GM21515 (cell line): ENCODE results near the gene ALG12.

Experiments used
- ATAC-seq: cut with Tn5 transposase; IDR thresholded peaks from one replicate; pipeline ENCODE4 v1.9.1; 2021; ENCODE audit not compliant: unreplicated experiment

Gene ALG12

DNA sequence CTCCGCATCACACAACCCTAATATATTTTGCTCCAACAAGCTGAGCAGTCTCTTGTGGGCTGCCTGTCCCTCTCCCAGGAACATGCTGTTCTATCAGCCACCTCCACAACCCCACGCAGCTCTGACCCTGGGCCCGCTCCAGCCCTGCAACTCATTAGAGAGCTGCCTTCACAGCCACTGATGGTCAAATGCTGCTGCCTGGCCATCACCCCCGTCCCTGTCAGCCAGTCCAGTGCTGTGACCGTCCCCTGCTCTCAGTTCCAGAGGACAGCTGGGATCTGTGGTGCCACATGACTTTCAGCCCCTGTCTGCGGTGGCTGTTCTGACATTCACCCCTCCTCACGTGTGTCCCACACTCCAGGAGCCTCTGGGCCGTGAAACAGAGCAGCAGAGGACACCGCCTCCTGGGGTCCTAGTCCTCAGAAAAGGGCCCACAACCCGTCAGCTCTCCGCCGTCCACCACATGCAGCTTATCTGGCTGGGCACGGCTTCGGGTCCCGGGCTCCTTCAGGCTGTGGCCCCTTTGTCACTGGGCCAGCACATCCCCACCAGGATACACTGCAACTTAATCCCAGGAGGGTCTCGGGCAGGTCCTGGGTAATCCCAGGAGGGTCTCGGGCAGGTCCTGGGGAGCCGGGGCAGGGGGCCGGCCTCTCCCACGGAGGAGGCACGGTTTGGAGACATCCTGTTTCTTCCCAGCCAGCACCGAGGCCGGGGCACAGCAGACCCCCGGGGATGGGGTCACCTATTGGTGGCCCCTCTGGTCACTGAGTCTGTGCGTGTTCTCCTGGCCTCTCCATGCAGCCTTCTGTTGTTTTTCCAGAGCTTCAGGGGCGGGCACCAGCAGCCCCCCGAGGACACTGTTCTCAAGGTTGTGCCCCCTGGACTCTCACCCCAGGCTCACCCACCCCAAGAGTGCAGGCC, 15.3 kb upstream of the ALG12 start:
- ATAC-seq = no peak

DNA sequence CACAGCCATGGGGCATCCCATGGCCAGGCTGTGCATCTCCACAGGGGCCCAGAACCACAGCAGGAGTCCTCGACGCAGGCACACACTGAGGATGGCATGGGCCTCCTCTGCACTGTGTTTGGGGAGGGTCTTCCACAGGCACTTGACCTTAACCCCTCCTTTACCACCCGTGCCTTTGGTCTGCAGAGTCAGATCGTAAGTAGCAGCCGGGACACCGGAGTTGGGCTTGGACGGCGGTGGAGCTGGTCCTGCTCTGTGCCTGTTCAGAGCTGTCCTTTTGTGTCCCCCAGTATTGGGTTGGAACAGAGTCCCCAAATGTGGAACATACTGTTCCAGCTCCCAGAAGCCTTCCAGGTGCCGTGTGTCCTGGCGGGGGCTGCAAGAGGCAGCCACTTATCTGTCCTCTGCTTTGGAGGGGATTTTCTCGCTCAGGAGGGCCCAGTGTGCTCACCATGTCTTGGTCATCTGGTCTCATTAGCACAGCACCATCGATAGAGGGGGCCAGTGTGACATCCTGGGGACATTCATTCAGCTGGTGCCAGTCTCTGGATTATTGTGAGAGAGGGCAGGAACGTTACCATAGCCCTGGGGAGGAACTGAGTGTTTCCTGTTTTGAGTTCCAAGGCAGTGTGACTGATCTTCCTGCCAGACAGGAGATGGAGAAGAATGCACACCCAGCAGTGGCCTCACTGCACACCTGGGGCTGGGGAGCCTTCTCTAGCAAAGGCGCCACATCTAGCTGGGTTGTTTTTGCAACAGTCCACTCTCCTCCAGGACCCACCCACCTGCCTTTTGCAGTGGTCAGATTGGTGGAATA, 12.6 kb upstream of the ALG12 start:
- no peak for ATAC-seq

DNA sequence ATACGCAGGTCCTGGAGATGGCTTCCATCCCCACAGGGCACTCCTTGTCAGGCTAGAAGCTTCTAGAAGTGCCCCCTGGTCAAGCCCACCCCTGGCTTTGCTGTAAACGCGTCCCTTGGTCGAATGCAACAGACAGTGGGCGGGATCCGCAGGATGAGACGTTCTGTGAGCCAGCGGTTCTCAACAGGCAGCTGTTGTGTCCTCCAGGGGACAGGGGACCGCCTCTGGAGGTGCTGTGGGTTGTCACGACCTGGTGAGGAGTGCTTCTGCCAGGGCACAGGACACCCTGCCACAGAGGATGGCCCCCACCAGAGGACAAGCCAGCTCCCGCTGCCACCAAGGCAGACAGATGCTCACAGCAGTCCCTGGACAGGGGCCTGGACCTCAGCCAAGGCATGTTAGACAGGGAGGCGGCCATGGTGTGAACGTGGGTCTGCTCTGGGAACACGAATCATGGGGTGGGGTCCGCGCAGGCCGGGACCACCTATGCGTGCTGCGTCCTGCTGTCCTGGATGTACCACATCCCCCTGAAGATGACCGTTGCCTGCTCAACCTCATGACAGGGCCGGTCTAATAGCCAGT, 11.8 kb upstream of the ALG12 start:
- ATAC-seq = no peak

DNA sequence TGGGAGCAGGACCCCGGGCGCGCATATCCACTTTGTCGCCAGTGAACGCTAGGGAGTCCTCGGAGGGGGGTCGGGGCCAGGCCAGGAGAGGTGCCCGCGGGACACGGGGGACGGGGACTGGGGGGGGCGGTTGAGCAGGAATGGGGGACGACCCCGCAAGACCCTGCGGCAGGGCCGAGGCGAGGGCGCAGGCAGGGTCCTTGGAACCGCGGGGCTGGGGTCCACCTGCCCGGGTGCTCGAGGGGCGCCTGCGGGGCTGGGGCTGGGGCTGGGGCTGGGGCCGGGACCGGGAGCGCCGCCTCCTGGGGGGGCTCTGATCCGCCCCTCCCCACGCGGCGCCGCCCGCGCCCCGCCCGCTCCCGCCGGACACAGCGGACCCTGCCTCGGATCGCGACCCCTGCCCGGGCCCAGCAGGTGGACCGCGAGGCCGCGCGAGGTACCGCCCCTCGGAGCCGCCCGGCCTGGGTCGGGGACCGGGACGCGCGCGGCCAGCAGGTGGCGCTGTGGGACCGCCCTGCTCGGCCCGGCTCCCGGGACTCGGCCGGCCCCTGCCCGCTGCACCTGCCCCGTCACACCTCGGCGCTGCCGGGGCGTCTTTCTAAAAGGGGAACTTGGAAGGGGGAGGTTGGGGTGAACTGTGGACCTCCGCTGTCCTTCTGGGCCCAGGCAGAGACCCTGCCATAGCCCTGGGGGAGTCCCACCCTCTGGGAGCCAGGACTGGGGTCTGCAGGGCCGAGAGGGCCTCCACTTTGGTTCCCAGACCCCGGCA, 11.2 kb upstream of the ALG12 start:
- ATAC-seq = peak; percentile 36

DNA sequence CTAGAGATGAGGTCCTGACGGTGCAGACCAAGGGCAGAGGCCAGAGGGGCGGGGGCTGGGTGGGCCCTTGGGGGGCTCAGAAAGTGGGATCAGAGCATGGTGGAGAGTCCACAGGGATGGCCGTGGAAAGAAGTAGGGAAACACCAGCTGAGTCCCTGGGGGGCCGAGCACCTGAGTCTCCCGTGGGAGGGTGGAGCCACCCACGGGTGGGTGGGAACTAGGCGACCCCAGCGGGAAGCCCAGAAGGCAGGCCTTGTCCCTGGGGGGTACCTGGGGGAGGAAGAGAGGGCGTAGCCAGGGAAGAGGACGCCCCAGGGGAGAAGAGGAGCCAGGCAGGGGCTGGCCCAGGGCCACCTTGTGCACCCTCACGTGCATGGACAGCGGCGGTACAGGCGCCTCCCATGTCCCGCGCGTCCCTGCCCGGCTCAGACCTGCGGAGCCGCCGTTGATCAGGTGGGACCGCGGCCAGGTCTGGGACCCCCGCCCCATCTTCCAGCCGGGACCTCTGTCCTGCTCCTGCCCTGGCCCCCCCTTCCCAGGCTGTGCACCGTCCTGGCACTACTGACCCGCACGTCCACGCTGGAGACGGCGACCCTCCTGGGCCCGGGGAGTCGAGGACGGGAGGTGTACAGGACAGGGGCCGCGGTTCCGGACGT, 10.4 kb upstream of the ALG12 start:
- no peak for ATAC-seq

DNA sequence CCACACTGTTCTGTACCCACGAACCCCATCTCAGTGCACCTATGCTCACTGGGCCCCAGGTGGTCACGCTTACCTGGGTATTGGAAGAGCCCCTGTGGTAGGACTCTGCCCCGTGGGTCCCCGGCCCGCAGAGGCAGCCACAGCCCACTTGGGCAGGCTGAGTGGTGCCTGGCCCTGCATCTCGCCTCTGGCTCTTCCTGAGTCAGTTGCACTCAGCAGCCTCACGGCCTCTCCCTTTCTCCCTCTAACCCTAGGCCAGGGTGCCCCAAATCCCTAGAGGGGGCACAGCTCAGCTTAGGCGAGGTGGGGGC, 9.9 kb upstream of the ALG12 start:
- ATAC-seq = no peak

DNA sequence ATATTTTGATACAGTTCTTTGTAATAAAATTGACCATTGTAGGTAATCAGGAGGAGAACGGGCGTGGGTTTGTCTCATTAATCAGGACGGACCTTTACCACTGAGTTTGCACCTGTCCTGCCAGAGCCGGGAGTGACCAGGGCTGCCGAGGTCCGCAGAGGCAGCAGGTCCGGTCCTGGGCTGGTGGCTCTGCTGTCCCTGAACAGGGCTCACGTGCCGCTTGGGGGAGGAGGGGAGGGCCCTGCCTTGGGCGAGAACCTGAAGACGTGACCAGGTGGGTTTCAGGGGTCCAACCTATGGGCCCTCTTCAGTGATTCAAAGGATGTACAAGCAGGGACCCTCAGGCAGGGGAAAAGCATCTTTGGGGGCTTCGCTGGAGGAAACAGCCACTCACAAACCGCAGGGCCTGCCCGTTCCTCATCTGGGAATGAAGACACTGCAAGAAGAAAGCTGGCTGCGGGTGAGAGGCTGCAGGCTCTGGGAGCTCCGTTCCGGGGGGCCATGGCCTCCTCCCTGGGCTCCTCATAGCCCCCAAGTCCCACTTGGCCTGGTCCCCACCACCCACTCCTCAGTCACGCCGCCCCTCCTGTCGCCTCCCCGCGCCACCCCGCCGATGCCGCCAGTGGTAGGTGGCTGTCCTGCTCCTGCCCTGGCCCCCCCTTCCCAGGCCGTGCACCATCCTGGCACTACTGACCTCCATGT, 9.4 kb upstream of the ALG12 start:
- ATAC-seq = no peak

DNA sequence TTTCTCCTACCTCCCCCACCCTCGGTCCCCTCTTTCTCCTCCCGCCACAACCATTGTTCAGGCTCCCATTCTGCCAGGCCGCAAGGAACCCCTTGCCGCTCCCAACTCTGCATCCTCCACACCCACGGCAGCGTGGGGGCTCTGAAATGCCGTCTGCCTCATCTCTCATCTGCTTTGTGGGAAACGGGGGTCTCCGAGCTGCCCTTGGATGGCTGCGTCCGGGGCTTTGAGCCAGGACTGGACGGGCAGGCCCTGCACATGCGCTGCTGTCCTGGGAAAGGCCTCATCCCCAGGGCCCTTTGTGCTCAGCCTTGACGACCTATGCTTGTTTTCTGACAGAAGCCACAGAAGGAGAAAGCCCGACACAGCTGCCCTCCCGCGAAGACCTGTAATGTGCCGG, 8.7 kb upstream of the ALG12 start:
- ATAC-seq = no peak

DNA sequence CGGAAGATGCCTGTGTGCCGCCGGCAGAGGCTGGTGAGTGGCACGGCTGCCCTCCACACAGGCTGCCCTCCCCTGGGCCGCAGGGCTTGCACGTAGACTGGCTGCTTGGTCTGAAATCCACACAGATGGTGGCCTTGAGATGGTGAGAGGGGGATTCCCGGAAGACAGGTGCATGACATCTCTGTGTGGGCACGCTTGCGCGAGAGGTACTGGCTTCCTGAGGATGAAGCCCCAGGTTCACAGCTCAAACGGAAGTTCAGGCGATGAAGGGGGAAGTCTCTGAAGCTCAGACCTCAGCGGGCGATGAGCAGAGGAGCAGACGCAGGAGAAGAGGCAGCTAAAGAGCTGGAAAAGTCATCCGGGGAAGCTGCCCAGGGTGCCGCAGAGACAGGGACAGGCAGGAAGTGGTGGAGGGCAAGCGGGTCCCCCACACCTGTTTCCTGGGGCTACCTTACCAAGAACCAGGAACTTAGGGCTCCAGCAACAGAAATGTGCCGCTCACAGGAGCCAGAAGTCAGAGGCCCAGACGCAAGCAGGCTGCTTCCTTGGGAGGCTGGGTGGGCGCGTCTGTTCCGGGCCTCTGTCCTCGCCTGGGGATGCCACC, 7.4 kb upstream of the ALG12 start:
- no peak for ATAC-seq

DNA sequence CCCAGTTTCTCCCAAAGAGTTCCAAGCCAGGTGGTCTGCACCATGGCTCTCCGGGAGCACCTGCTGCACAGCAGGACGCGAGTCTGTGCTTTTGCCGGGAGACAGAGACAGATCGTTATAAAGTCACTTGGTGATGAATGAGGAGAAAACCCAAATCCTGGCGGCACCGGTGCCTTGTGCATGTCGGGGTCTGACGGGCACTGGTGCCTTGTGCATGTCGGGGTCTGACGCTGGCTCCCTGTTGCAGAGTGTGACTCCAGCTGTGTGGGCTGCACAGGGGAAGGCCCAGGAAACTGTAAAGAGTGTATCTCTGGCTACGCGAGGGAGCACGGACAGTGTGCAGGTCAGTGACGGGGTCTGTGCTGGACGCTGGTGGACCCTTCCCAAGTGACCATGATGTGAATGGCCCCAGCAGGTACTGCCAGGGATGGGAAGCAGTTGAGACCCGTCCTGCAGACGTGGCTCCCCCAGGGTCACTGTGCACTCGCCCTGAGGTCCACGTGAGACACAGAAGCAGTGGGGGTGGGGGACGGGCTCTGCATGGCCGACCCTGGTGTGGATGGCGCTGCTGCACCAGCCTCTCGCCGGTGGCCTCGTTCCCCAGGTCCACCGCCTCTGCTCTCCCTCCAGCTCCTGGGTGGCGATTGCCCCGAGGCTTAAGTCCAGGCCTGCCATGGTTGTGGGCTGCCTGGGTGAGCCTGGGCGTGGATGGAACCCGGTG, 6.0 kb upstream of the ALG12 start:
- ATAC-seq = no peak

DNA sequence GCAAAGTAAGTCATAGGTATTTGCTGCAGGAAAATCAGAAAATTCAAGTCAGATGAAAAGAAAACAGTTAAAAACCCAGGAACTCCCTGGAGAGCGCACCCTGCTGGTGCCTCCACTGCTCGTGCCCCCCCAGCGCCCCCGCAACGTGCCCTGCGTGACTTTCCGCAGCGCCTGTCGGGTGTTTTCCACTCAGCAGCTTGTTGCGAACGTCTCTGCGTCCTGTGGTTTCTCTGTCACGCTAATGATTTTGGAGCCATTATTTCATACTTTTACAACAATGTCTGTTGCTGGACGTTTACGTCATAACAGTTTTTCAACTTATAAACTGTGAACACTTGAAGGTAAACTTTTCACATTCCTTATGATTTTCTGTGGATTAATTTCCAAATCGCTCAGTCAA, 5.2 kb upstream of the ALG12 start:
- ATAC-seq = no peak

DNA sequence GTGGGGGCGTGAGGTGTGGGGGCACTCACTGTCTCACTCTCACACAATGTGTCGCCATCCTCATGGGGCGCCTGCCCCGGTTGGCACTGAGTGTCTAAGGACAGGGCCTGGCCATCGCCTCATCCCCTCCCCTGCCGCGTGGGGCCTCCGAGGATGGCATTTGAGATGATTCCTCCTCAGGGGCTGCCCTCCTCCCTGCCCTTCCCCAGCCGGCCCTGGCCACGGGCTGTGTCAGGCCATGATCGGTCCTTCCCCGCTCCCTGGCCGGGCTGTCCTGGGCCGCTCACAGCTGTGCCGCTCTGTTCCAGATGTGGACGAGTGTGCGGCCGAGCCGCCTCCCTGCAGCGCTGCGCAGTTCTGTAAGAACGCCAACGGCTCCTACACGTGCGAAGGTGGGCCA, 4.7 kb upstream of the ALG12 start:
- ATAC-seq = no peak

DNA sequence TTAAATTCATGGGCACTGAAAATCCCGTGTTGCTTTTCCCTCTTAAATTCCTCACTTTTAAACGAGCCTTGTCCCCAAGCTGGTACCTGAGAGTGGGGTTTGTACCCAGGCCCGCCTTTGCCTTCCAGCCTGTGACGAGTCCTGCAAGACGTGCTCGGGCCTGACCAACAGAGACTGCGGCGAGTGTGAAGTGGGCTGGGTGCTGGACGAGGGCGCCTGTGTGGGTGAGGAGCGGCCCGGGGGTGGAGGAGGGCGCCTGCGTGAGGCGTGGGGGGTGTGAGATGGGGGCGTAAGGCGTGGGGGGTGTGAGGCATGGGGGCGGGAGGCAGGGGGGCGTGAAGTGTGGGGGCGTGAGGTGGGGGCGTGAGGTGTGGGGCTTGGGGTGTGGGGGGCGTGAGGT, 4.2 kb upstream of the ALG12 start:
- no peak for ATAC-seq

DNA sequence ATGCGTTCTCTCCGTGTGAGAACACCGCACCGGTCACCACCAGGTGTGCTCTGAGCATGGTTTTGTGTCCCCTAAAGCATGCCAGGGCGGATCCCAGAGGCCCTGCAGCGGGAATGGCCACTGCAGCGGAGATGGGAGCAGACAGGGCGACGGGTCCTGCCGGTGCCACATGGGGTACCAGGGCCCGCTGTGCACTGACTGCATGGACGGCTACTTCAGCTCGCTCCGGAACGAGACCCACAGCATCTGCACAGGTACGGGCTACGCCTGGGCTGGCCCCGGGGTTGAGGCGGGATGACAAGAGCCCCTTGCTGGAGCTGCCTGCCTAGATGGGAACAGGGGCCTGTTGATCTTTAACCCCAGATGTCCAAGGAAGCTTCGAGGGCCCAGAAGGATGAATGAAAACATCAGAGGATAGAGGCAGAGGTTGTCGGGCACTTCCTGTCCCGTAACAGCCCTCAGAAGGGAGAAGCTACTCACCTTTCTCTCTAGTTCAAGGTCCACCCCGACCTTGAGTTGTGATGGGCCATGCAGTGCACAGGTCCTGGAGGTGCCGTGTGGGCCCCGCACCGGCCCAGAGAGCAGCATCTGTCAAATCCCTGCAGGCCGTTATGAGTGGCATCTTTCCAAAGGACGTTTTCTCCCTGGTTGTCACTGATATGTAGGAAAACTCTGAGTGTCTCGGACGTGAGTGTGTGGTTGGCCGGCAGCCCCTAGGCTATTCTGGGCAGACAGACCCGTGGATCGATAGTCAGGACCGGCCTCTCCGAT, 3.5 kb upstream of the ALG12 start:
- ATAC-seq = no peak

DNA sequence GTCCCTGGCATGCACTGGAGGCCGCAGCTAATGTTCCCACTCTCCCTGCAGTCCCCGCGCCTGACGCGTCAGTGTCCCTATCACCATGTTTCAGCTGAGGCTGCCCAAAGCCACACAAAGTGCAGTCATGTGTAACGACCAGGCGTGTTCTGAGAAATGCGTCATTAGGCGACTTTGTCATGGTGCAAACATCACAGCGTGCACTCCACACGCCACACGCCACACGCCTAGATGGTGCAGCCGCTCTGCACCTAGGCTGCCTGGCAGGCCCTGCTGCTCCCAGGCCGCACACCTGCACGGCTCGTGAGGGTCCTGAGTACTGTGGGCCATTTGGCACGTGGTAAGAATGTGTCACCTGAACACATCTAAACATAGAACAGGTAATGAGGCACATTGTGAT, 2.6 kb upstream of the ALG12 start:
- ATAC-seq = no peak

DNA sequence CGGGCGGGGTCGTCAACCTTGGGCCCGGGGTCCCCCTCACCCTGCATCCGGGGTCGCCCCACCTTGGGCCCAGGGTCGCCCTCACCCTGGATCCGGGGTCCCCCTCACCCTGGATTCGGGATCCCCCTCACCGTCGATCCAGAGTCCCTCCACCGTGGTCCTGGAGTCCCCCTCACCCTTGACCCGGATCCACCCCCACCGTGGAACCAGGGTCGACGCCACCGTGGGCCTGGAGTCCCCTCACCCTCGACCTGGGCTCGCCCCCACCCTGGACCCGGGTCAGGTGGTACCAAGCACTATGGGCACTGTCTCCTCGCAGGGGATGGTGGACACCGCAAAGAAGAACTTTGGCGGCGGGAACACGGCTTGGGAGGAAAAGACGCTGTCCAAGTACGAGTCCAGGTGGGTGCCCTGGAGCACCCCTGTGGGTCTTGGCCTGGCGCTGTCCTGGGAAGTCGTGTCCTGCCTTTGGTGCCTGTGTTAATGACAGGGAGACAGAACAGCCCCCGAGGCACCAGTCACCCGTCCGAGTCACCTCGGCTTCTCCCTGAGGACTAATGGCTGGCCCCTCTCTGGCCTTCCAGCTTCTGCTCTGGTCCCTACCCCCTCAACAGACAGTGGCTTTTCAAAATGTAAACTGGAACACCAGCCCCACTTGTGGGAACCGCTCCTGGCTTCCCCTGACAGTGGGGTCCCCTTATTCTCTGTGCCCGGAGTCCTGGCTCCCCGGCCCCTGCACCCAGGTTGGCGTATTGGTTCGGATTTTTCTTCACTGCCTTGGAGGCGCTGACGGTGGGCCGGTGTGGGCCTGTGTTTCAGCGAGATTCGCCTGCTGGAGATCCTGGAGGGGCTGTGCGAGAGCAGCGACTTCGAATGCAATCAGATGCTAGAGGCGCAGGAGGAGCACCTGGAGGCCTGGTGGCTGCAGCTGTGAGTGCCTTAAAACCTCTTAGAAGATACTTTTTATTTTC, 958 bp upstream of the ALG12 start:
- no peak for ATAC-seq

DNA sequence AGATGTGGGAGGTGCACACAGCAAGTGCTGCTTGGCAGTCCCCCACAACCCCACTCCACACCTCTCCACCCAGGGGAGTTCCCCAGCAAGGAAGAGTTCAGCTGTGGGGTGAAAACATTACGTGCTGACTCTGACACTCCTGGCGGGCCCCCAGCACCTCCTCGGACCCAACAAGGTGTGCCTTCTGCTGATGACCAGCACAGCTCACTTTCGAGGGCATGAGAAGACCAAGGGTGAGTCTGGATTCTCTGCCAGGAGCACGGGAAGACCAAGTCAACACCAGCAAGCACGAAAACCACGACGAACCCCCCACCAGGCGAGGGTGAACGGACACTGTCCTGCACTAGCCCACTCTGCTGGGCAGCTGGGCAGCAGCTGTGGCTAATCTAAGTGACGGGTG, 1.4 kb downstream of the ALG12 start:
- ATAC-seq = no peak
